ENCODE measurements around the gene NPTN. TPM values are rescaled to one million over a fixed set of nuclear protein-coding genes. Genes with fewer than 3 reads are reported as not detected.

Gene NPTN
- total RNA-seq, 4 donors from 2014 or later: 66.6 to 94.3 (median 88.8) TPM

- ATAC-seq (ENCODE audit: low FRiP score) (no peak), DNase-seq (ENCODE audit: low spot score) (no peak)
- TF ChIP-seq, protein P1, sequence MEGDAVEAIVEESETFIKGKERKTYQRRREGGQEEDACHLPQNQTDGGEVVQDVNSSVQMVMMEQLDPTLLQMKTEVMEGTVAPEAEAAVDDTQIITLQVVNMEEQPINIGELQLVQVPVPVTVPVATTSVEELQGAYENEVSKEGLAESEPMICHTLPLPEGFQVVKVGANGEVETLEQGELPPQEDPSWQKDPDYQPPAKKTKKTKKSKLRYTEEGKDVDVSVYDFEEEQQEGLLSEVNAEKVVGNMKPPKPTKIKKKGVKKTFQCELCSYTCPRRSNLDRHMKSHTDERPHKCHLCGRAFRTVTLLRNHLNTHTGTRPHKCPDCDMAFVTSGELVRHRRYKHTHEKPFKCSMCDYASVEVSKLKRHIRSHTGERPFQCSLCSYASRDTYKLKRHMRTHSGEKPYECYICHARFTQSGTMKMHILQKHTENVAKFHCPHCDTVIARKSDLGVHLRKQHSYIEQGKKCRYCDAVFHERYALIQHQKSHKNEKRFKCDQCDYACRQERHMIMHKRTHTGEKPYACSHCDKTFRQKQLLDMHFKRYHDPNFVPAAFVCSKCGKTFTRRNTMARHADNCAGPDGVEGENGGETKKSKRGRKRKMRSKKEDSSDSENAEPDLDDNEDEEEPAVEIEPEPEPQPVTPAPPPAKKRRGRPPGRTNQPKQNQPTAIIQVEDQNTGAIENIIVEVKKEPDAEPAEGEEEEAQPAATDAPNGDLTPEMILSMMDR (IDR thresholded peaks at IDR 0.05): no peak
These were observed 93.0 kb downstream of the NPTN start for GRCh38 chr15:73540161-73540560.

DNA sequence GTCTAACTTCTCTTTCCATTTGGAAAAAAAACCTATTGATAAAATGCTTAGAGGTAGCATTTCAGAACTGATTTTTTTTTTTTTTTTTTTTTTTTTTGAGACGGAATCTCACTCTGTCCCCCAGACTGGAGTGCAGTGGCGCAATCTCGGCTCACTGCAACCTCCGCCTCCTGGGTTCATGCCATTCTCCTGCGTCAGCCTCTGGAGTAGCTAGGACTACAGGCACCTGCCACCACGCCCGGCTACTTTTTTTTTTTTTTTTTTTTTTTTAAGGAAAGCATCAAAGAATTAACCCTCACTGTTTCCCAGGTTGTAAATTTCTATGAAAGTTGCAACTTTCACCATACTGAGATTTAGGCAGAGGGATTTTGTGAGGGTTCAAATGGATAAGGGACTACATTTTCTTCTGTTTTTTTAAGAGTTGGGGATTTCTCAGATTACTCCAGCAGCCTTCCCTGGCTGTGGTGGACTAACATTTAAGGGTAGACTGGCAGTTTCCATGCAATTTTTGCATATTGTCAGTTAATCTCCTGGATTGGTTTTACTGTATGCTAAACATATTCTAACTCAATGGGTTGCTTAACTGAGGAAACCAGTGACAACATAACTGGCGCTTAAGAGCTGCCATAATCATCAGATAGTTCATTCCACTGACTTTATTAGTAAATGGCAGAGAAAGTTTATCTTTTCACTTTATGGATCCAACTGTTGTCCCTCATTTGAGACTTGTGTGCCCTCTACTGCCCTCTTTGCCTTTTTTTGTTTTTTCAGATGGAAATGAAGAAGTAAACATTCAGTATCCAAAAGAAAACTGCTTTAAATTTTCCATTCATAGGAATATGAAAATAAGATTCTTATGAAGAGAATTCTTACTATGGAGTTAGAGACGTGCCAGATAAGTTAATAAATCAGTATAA lies 93.7 kb downstream of the NPTN start:
- no peak for DNase-seq (ENCODE audit: low spot score)

DNA sequence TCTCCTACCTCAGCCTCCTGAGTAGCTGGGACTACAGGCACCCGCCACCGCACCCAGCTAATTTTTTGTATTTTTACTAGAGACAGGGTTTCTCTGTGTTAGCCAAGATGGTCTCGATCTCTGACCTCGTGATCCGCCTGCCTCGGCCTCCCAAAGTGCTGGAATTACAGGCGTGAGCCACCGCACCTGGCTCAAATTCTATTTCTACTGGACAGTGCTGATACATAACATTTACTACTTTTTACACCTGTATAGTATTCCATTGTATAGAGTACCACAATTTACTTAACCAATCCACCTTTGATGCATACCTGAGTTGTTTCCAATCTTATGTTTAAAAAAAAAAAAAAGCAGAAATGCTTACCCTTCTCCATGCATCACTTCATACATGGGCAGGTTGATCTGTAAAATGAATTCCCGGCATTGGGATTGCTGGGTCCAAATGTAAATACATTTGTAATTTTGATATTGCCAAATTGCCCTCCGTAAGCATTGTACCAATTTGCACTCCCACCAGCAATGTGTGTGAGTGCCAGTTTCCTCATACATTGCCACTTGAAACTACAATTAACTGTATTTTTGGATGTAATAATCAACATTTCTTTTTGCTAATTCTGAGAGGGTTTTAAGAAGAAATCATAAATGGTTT lies 94.5 kb downstream of the NPTN start:
- ATAC-seq (ENCODE audit: low FRiP score) (no peak), DNase-seq (ENCODE audit: low spot score) (no peak)
- TF ChIP-seq, protein P1 (IDR thresholded peaks at IDR 0.05): no peak

More for the DNA sequence above, 93.7 kb downstream of the NPTN start:
- ATAC-seq (ENCODE audit: low FRiP score): no peak
- TF ChIP-seq, protein P1 (IDR thresholded peaks at IDR 0.05): no peak

DNA sequence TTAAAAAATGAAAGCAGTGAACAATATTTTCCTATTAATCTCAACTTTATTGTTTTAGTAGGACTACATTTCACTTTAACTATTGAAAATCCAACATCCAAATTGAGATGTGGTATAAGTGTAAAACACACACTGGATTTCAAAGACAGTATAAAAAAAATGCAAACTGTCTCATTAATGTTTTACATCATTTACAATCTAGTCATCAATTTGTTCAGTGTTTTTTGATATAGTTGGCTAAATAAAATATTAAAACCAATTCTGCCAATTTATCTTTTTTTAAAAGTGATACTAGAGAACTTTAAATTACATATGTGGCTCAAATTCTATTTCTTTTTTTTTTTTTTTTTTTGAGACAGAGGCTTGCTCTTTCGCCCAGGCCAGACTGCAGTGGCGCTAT lies 95.1 kb downstream of the NPTN start:
- ATAC-seq (ENCODE audit: low FRiP score) (no peak), DNase-seq (ENCODE audit: low spot score) (no peak)
- TF ChIP-seq, protein P1 (IDR thresholded peaks at IDR 0.05): no peak

DNA sequence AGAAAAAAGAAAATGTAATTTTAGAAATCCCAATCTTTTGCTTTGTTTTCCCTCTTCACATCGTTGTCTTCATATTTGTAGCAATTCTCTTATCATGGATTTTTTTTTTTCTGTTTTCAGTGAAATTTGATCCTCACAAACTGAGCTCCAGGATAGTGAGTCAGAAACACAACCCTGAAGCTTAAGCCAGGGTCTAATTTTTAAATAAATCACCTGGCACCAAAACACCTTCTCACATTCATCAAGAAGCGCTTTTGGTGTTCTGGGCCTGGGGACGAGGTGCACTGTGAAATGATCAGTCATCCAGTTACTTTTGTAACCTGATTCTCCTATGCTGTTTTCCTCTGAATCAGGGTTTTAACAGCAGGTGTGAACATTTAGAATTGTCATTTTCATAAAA lies 102.5 kb downstream of the NPTN start:
- TF ChIP-seq, protein P1 (IDR thresholded peaks at IDR 0.05): no peak
- ATAC-seq (ENCODE audit: low FRiP score): no peak

GRCh38 chr15:73527598-73527997 lies 105.6 kb downstream of the NPTN start:
- DNase-seq (ENCODE audit: low spot score) (no peak), ATAC-seq (ENCODE audit: low FRiP score) (no peak)
- TF ChIP-seq, protein P1 (IDR thresholded peaks at IDR 0.05): no peak

More for the DNA sequence above, 102.5 kb downstream of the NPTN start:
- no peak for DNase-seq (ENCODE audit: low spot score)
